ENCODE results near the gene PODXL. TPM values are rescaled to one million over a fixed set of nuclear protein-coding genes. Genes with fewer than 3 reads are reported as not detected.
A peak's percentile ranks its signal among the peaks of the same experiment; 100 is the strongest.
"Not testable (repeated sequence)": the region's sequence is repeated elsewhere in the genome, so short reads cannot be mapped to it uniquely, and the experiment has no call there.

Gene PODXL
- total RNA-seq, 1 donor from 2014 or later: 61.2 TPM

DNA sequence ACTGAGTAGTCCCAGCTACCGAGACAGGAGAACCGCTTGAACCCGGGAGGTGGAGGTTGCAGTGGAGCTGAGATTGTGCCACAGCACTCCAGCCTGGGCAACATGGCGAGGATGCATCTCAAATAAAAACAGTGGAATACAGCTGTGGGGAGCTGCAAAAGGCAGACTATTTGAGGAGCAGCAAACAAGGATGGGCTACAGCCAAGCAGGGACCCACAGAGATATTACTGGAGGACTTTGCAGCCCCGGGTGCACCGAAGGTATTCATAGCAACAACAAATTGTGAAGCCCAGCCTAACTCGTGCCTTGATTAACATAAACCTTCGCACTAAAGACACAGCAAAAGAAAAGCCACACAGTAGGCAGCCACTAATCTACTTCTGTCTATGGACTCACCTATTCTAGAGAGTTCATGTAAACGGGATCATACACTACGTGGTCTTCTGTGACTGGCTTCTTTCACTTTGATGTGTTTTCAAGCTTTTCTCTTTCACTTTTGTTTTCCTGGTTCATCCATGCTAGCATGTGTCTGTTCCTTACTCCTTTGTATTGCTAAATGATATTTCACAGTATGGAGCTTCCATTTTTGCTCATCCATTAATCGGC is 34.0 kb downstream of the PODXL start:
- ATAC-seq (no peak), DNase-seq (peak; percentile 10)
- intact Hi-C loops (cut with micrococcal nuclease): no loop called here

DNA sequence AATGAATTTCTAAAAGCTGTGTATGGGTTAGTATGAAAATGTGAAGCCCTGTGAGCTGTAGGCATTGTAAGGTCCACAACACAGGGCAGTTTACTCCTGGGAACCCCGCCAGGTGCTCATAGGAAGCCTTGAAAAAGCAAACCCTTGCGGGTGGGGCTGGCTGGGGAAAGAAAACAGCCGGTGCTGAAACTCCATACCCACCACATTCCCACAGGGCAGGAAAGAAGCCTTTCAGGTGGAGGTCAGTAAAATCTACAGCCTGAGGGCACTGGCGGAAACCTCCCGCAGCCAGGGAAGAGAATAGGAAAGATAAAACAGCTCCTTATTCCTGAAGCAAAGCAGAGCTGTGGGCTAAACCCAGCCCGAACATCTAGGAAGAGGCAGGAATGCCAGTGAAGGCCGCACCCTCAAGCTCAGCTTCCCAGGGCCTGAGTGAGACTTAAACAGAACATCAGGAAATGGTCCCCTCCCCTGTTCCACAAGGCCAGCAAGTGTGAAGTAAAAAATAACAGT is 34.7 kb downstream of the PODXL start:
- DNase-seq (peak; percentile 62), ATAC-seq (peak; percentile 72)
- intact Hi-C loops (cut with micrococcal nuclease): no loop called here

DNA sequence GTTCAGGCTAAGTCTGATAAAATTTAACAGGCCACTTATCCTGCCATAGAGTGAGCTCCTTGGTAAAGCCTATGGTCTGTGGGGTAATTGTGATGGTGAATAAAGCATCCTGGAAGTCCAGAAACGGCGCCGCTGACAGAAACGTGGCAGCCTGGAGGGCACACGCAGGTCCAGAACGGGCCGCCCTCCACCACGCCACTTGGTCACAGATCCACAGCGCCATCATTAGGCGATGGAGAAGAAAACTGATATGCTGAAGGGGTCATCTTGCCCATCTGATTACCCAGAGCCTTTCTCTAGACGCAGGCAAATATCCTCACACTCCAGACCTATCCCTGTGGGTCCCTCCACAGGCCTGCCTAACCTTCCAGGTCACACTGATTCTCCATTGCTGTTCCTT is 37.8 kb downstream of the PODXL start:
- intact Hi-C loops (cut with micrococcal nuclease): no loop called here
- DNase-seq: peak; percentile 18
- ATAC-seq: no peak

DNA sequence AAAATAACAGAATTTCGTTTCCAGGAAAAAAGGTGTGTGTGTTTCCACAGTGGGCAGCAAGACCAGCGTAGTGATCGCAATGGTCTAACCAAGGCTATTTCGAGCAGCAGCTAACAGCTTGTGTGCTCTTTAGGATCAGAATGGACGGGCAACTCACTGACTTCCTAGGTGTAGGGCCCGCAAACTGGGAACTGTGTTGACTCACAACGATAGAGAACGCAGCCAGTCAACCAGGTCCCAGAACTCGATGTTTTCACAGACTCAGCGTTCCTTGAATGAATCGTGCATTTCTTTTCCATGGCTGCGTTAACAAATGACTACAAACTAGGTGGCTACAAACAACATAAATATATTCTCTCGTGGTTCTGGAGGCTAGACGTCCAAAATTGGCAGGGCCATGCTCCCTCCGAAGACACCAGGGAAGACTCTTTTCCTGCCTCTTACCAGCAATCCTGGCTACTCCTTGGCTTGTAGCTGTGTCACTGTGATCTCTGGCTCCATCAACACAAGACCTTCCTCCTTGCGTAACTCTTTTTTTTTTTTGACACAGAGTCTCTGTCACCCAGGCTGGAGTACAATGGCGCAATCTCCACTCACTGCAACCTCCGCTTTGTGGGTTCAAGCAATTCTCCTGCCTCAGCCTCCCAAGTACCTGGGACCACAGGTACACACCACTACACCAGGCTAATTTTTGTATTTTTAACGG is 39.1 kb downstream of the PODXL start:
- DNase-seq: no peak
- ATAC-seq: no peak
- intact Hi-C loops (cut with micrococcal nuclease): no loop called here

DNA sequence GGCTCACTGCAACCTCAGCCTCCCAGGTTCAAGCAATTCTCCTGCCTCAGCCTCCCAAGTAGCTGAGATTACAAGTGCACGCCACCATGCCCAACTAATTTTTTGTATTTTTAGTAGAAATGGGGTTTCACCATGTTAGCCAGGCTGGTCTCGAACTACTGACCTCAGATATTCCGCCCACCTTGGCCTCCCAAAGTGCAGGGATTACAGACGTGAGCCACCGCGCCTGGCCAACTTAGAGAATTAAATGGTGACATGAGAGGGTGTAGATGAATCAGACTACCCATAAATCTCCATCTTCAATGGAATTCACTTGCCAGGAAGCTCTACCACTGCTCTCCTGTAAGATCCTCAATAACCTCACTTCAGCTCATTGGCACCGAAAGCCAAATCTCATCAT is 41.0 kb downstream of the PODXL start:
- peak; percentile 10 for DNase-seq
- ATAC-seq; intact Hi-C loops (cut with micrococcal nuclease): not testable (repeated sequence)

DNA sequence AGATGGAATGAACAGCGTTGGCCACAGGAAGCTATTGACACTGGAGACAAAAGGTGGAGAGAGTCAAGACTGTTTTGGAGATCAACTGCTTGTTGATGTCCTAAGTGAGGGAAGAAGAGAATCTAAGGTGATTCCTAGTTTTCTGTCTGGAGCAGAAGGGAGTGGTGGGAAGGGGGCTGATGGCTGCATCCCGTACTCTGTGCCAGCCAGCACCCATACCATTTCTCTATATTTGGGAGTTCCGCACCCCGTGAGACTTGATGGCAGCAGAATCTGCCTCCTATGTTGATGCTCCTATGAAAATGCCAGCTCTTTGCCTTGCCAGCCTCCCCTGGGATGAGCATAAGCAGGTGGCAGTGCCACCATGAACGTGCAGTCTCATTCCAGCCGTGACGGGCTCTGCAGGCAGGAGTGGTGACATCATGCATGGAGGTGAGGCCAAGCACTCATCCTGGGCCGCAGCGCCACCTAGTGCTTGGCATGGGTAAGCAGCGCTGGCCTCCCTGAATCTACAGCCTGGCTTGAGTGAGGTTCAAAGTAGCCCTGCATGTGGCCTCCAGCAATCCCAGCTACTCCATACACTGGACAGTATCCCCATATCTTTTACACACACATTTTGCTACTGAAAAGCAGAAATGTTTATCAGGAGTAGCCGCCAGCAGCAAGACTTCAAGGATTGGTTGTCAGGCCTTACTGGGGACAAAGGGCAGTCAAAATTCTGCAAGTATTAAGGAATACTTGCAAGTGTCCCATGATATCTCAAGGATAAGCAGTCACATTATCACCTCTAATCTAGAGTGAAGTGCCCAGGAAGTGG is 43.0 kb downstream of the PODXL start:
- intact Hi-C loops (cut with micrococcal nuclease): loop anchor here (5.0 kb wide), 1 partner anchor 139 kb away; no protein-coding TSS in a partner anchor
- peak; percentile 92 for ATAC-seq
- peak; percentile 89 for DNase-seq

DNA sequence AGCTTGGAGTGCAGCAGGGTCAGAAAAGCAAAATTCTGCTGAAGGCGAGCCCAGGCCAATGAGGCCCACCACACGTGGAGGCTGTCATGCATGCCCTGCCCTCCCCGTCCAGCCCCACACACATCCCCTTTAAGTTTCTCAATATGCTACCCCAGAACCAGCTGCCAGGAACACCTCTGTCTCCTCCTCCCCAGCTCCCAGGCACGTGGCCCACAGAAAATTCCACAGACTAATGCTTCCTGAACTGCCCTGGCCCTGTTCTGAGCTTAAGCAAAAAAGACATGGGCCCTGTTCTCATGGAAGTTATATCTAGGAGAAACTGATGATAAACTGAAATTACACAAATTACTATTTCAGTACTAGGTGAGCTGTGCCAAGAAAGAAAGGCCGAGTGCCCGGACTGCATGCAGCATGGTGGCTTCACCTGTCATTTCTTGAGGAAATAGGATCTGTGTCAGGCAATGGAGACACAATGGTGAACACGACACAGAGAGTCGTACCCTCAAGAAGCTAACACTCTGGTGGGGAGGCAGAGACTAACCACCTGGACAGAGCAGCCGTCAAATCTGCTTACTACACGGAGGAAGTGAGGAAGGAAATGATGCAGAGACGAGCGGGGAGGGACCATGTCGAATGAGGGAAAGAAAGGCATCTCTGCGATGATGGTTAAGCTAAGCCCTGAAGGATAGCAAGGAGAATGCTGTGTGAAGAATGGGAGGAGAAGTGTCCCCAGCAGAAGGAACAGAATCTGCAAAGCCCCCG is 44.5 kb downstream of the PODXL start:
- intact Hi-C loops (cut with micrococcal nuclease): loop anchor here (5.0 kb wide), 1 partner anchor 140 kb away; no protein-coding TSS in a partner anchor

DNA sequence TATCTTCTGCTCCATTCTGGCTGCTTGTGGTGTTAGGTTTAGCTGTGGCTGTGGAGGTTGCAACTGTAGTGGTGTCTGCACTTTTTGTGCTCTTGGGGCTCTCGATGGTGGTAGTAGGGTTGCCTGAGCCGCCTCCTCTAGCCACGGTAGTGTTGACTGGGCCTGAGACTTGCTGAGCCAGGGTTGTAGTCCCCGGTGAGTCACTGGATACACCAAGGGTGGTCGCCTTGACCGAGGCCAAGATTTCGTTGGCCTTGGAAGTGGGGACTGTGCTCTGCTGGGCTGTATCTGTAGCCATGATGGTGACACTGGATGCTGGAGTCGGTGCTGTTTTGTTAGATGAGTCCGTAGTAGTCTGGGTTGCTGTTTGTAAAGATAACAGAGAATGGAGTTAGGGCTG is 45.4 kb downstream of the PODXL start:
- no peak for DNase-seq
- intact Hi-C loops (cut with micrococcal nuclease): loop anchor here (5.0 kb wide), 1 partner anchor 141 kb away; no protein-coding TSS in a partner anchor
- ATAC-seq: no peak

More for the DNA sequence above, 44.5 kb downstream of the PODXL start:
- no peak for DNase-seq
- ATAC-seq: peak; percentile 27

DNA sequence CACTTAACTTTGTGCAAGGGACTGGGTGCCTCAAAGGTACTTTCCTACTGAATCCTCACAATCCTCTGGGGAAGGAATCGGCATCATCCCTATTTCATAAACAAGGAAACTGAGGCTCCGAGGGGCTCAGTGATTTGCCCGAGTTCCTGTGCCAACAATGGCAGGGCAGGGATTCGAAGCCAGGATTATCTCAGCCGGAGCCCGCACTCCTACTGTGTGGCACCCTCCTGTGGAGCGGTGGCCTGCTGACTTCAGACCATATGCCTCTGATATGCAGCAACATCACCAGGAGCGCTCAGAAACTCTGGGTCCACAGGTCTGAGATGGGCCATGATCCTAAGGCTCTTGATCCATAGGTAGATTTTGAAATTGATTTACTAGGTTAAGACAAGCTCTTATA is 46.6 kb downstream of the PODXL start:
- DNase-seq: no peak
- no peak for ATAC-seq
- intact Hi-C loops (cut with micrococcal nuclease): loop anchor here (5.0 kb wide), 1 partner anchor 143 kb away; no protein-coding TSS in a partner anchor

DNA sequence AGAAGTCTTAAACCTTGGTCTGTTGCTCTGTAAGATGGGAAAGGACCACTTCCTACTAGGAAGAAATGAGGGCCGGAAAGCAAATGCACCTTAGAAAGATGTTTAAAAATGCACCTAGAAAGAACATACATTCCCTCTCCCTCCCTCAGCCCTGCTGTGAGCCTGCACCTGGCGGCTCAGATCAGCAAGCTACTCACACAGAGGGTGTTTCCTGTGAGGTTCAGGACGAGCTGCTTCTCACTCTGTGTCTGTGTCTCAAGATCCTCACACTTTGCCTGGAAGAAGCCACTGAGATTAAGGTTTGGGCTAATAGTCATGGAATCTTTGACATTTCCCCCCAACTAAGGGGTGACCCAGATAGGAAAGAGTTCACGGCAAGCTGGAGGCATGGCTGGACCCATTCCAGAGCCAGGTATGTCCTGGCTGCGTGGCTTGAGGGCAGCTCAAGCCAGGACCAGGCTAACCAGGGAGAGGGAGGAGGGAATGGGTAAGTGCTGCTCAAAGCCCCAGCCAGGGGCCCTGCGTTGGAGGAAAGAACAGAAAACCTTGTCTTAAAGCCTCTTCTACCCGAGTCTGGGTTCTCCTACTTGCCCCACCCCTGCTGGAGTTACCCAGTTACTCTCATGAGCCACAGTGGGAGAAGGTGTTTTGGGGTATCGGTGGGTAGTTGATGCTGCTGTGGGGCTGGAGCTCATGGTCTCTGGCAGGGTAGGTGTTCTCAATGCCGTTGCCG is 47.5 kb downstream of the PODXL start:
- DNase-seq (no peak), ATAC-seq (no peak)
- intact Hi-C loops (cut with micrococcal nuclease): no loop called here

DNA sequence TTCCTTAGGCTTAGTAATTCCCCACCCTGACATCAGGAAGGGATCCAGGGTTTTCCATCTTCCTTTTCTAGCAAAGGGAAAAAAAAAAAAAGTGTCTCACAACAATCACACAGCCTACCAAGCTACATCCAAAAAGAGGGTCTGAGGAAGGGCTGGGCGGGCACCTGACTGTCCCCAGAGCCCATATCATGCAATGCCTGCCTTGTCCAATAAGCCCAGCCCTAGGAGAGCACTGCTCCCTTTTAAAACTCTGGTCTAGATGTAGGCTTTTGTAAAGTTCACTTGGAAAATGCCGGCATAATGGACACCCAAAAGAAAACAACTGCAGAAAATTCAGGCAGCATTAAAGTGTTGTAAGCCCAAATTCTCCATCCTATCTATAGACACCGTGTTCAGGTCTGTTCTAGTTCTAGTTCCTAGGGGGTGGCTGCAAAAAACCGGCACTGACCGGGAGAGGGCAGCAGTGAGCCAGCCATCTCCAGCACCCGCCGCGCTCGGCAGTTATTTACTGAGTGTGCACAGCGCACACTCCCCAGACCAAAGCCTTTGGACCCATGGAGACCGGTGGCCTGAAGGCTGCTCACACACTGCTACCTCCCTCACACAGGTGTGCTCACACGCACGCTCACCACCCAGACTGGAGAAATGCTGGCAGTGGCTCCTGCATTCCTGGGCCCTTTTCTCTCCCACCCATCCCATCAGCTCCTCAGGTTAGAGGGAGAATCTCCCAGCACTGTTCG is 48.7 kb downstream of the PODXL start:
- ATAC-seq (peak; percentile 66), DNase-seq (peak; percentile 92)
- intact Hi-C loops (cut with micrococcal nuclease): no loop called here

DNA sequence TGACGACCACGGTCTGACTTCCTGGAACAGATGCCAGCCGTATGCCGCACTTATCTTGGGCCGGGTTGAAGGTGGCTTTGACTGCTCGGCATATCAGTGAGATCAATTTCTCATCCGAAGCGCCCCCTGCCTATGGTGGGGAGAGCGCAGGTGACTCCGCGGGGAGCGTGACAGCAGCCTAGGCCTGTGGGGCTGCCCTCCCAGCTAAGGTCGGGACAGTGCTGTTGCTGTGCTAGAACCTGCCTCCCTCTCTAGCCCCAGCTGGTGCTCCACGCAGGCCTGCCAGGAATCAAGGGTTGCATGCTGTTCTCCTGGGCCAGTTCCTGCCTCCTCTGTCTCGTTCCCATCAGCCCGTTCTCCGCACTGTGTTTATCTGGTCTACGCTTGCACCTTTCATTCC is 49.8 kb downstream of the PODXL start:
- intact Hi-C loops (cut with micrococcal nuclease): no loop called here
- DNase-seq (no peak), ATAC-seq (no peak)

DNA sequence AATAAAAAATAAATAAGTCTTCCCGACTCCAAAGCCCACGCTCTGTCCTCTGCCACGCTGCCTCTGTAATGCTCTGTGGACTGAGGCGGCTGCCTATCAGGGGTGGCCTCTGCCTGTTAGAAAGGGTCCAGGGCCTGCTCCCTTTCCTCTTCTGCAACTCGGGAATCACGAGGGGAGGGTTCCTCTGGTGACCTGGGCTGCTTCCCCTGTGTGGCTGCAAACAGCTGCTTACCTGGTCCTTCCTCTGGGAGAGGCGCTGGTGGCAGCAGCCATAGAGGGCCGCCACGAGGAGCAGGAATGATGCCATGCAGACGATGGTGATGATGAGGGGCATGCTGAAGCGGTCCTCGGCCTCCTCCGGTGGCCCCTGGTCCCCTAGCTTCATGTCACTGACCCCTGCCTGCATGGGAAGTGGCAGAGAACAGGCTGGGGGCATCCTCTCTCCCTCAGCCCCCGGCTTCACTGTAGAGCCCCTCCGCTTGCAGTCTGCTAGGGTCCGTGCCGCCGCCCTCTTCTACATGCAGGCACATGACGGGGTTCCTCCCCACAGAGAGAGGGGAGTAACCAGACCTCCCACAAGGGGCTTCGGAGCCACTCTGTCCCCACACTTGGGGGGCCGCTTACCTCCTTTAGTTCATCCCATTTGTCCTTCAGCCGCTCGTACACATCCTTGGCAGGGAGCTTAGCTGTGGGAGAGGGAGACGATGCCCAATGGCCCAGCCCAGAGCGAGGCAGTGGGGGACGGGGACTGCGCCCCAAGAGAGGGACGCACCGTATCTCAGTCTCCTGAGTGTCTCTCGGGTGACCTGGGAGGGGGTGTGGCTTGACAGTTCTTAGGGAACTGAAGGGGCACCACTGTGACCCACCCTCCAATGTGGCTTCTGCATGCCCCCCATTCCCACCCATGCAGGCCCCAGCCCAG is 50.5 kb downstream of the PODXL start:
- ATAC-seq (no peak), DNase-seq (no peak)
- intact Hi-C loops (cut with micrococcal nuclease): no loop called here

DNA sequence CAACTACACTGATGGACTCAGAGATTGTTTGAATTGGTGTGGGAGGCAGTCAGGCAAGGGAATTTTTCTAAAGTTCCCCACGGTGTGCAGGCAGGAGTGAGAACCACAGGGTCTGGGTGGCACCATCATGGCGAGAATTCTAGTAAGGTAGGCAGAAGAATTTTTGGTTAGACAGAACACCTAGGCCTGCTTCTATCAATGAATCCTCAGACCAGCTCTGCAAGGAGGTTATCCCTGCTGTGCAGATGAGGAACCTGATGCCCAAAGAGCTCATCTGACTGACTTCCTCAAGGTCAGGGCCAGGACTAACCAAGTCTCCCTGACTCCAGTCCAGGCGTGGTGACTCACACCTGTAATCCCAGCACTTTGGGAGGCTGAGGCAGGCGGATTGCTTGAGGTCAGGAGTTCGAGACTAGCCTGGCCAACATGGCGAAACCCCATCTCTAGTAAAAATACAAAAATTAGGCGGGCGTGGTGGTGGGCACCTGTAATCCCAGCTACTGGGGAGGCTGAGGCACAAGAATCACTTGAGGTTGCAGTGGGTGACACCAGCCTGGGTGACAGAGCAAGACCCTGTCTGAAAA is 51.3 kb downstream of the PODXL start:
- DNase-seq; intact Hi-C loops (cut with micrococcal nuclease); ATAC-seq: not testable (repeated sequence)

DNA sequence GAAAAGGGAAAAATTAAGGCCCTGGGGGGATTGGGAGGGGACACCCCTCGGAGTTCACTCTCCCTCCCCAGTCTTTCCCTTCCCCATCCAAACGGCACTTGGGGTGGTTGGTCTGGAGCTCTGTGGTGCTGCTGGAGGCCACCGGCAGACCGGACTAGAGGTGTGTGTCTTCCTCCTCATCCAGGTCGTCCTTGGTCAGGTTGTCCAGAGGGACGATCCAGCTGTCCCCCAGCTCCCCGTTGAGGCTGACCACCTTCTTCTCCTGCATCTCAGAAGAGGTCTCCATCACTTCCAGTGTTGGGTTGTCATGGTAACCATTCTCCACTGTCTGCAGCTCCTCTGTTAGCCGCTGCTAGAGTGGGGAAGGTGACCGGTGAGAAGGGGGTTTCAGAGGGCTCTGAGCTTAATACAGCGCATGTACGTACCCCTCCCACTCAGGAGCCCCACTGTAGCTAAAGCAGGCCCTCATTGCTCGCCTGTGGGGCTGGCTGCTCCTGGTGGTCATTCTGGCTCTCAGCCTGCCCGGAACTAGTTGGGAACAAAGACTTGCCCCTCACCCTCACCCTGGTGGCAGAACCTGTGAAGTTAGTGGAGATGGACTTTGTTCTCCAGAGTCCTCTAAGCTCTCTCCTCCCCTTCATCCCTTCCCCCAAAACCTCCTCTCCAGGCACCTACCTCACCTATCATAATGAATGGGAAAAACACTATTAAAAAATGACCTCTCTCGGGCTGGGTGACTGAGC is 52.1 kb downstream of the PODXL start:
- DNase-seq (no peak), ATAC-seq (no peak)
- intact Hi-C loops (cut with micrococcal nuclease): no loop called here

DNA sequence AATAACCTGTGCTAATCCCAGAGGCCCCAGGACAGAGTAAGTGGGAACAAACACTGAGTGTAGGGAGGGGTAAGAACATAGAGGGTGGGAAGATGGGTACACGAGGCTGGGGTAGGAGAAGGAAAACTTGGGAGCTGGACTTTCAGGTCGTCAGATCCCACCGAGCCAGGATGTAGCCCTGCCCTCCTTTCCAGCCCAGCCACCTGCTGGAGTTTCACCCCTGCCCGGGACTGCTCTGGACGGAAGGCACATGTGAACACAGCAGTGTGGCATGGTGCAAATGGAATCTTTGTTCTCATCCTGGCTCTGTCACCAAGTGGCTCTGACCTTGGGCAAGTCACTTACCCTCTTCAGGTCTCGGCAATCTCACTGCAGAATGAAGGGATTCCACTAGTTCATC is 52.8 kb downstream of the PODXL start:
- ATAC-seq (peak; percentile 8), DNase-seq (no peak)
- intact Hi-C loops (cut with micrococcal nuclease): no loop called here

All from left ventricle myocardium superior (tissue), 1 donor.